Prostate gland (tissue), 2 donors: Measurements from ENCODE around the gene TSHZ1.

Experiments
- CTCF ChIP-seq, 4 experiments: fragments of 200-600 bp in 2 of 4; fragments of 450-650 bp in 2 of 4; sonication (generic) in 2 of 4; IDR thresholded peaks; 1 replicate in 3 of 4; 2 replicates in 1 of 4; pipeline ENCODE4 v1.5.1; 2016 to 2019; ENCODE audit warnings: antibody characterized with exemption in 4 of 4, mild to moderate bottlenecking in 2 of 4, moderate library complexity in 2 of 4
- POLR2AphosphoS5 ChIP-seq: sonication (generic); formaldehyde crosslinking; IDR thresholded peaks from one replicate; pipeline ENCODE4 v1.6.1; 2017; ENCODE audit warnings: antibody characterized with exemption

GRCh38 chr18:75172299-75173124 lies 38.1 kb upstream of the TSHZ1 start:
- no peak for TF ChIP-seq CTCF (IDR thresholded peaks at IDR 0.05)
- TF ChIP-seq POLR2AphosphoS5, result no peak
